Measurements from ENCODE around the gene ABLIM3. TPM values are rescaled to one million over a fixed set of nuclear protein-coding genes. Genes with fewer than 3 reads are reported as not detected.

The ABLIM3 gene
- total and polyA plus RNA-seq, 2 donors (not counting 3 experiments of a cell fraction or from before 2014, with no cell fraction given) = 16.7 to 42.1 TPM

GRCh38 chr5:149262315-149262714 lies 121.0 kb downstream of the ABLIM3 start:
- DNase-seq (ENCODE audit: low read depth, low spot score) = no peak
- dilution Hi-C loops (cut with MboI; ENCODE audit: extremely low pct_ligation_motif_present, low sequenced_read_pairs) (no loop called here), intact Hi-C loops (cut with micrococcal nuclease) (no loop called here)
- no peaks in the 10 kb centered on the region for H4K20me1 ChIP-seq (replicated peaks; ENCODE audit: control insufficient read depth, extremely low read depth, insufficient read depth, low read length)
- no peaks in the 10 kb centered on the region for H3K9me1 ChIP-seq (replicated peaks; ENCODE audit: control insufficient read depth, extremely low read depth, insufficient read depth, low read length)
- no peak overlapping the region for H2AFZ ChIP-seq (ENCODE audit: low read depth, low read length)
- CTCF ChIA-PET = no interaction called here
- no TSS peak for BruUV-seq (replicated peaks)
- no peak overlapping the region for H3K4me2 ChIP-seq (ENCODE audit: insufficient read depth, low read length)
- H3K4me3 ChIP-seq (replicated peaks in 1 of 3; ENCODE audit: insufficient read depth in 1 of 3, low read depth in 1 of 3, low read length in 3 of 3) = no peak overlapping the region
- no peak for TF ChIP-seq EZH2 (IDR thresholded peaks at IDR 0.05; ENCODE audit: borderline replicate concordance, low read depth, low read length, severe bottlenecking)
- TF ChIP-seq CTCF (IDR thresholded peaks at IDR 0.05; ENCODE audit: extremely low read depth in 1 of 2, insufficient read depth in 1 of 2, low read depth in 1 of 2, low read length in 2 of 2) = no peak
- H3K9me3 ChIP-seq (replicated peaks; ENCODE audit: control insufficient read depth, insufficient read depth, low read length) = no peaks in the 10 kb centered on the region
- no peak for FAIRE-seq
- no peak overlapping the region for H3K9ac ChIP-seq (replicated peaks; ENCODE audit: extremely low read depth, insufficient read depth, low read length)
- POLR2A ChIA-PET = no interaction called here
- peaks cover 3% of the 10 kb centered on the region for H3K4me1 ChIP-seq (ENCODE audit: control insufficient read depth, extremely low read depth, insufficient read depth, low read length)
- H3K27me3 ChIP-seq (ENCODE audit: control insufficient read depth in 2 of 2, insufficient read depth in 2 of 2, low read length in 2 of 2) = peaks cover 0 to 1% of the 10 kb centered on the region in 2 experiments
- H3K36me3 ChIP-seq (ENCODE audit: control insufficient read depth in 2 of 2, extremely low read depth in 1 of 2, insufficient read depth in 2 of 2, low read length in 2 of 2) = no peaks in the 10 kb centered on the region
- no peaks in the 10 kb centered on the region for H3K79me2 ChIP-seq (ENCODE audit: control insufficient read depth, insufficient read depth, low read length)
- H3K27ac ChIP-seq (ENCODE audit: insufficient read depth, low read depth, low read length) = no peak overlapping the region

- Histone ChIP-seq H3K4me3 (replicated peaks in 1 of 3; ENCODE audit: insufficient read depth in 1 of 3, low read depth in 1 of 3, low read length in 3 of 3) (no peak overlapping the region), H3K79me2 (ENCODE audit: control insufficient read depth, insufficient read depth, low read length) (no peaks in the 10 kb centered on the region), H3K9ac (replicated peaks; ENCODE audit: extremely low read depth, insufficient read depth, low read length) (no peak overlapping the region), H3K9me3 (replicated peaks; ENCODE audit: control insufficient read depth, insufficient read depth, low read length) (peaks cover 2% of the 10 kb centered on the region), H3K9me1 (replicated peaks; ENCODE audit: control insufficient read depth, extremely low read depth, insufficient read depth, low read length) (no peaks in the 10 kb centered on the region), H3K4me2 (ENCODE audit: insufficient read depth, low read length) (no peak overlapping the region), H3K36me3 (ENCODE audit: control insufficient read depth in 2 of 2, extremely low read depth in 1 of 2, insufficient read depth in 2 of 2, low read length in 2 of 2) (no peaks in the 10 kb centered on the region), H3K4me1 (ENCODE audit: control insufficient read depth, extremely low read depth, insufficient read depth, low read length) (peaks cover 3% of the 10 kb centered on the region), H4K20me1 (replicated peaks; ENCODE audit: control insufficient read depth, extremely low read depth, insufficient read depth, low read length) (no peaks in the 10 kb centered on the region), H2AFZ (ENCODE audit: low read depth, low read length) (no peak overlapping the region), H3K27ac (ENCODE audit: insufficient read depth, low read depth, low read length) (no peak overlapping the region), H3K27me3 (ENCODE audit: control insufficient read depth in 2 of 2, insufficient read depth in 2 of 2, low read length in 2 of 2) (peaks cover 0 to 1% of the 10 kb centered on the region in 2 experiments)
- BruUV-seq (replicated peaks) = no TSS peak
- no peak for TF ChIP-seq POLR2A (IDR thresholded peaks at IDR 0.05; ENCODE audit: low read depth, low read length)
- TF ChIP-seq JUN (IDR thresholded peaks at IDR 0.05; ENCODE audit: borderline replicate concordance, insufficient read depth, insufficient read length, low read depth) = no peak
- peak in 1 of 2 donors; percentile 33 for TF ChIP-seq CTCF (IDR thresholded peaks at IDR 0.05; ENCODE audit: extremely low read depth in 1 of 2, insufficient read depth in 1 of 2, low read depth in 1 of 2, low read length in 2 of 2)
- TF ChIP-seq GATA2 (IDR thresholded peaks at IDR 0.05; ENCODE audit: insufficient read depth, insufficient read length, low read depth, low read length) = no peak
- dilution Hi-C loops (cut with MboI; ENCODE audit: extremely low pct_ligation_motif_present, low sequenced_read_pairs) = no loop called here
- POLR2A ChIA-PET = no interaction called here
- intact Hi-C loops (cut with micrococcal nuclease) = loop anchor here (1.0 to 2.0 kb wide), 6 partner anchors 47 to 298 kb away; no protein-coding TSS in a partner anchor
- DNase-seq (ENCODE audit: low read depth, low spot score) (no peak), FAIRE-seq (no peak)
- CTCF ChIA-PET = interaction anchor here (0.9 to 4.9 kb wide), 24 partner anchors 8 to 300 kb away, joined by 3 to 81 read pairs (median 10); partner anchors contain the start of genes ABLIM3, GRPEL2 and PCYOX1L
Measured at GRCh38 chr5:149264439-149265067, 123.3 kb downstream of the ABLIM3 start.
